Progenitor cell of endocrine pancreas (in vitro differentiated cells): ENCODE data around the gene CACNA2D4. TPM values are rescaled to one million over a fixed set of nuclear protein-coding genes. Genes with fewer than 3 reads are reported as not detected.

ENCODE experiments used
- DNase-seq: peaks from one replicate; pipeline ENCODE4 v3.0.0; 2021; ENCODE audit warnings: low spot score; ENCODE audit not compliant: unreplicated experiment
- H3K27ac Mint-ChIP-seq: 2 replicates; pipeline ENCODE4 v1.8.0; 2021; ENCODE audit warnings: mild to moderate bottlenecking, moderate library complexity, mixed read lengths
- H3K27me3 Mint-ChIP-seq: 2 replicates; pipeline ENCODE4 v1.8.0; 2021; ENCODE audit warnings: mixed read lengths
- H3K36me3 Mint-ChIP-seq: 2 replicates; pipeline ENCODE4 v1.8.0; 2022; ENCODE audit warnings: mixed read lengths; ENCODE audit not compliant: insufficient read depth
- H3K4me1 Mint-ChIP-seq: 2 replicates; pipeline ENCODE4 v1.8.0; 2021; ENCODE audit warnings: low read depth, mixed read lengths
- H3K4me3 Mint-ChIP-seq: 2 replicates; pipeline ENCODE4 v1.8.0; 2021; ENCODE audit warnings: low read depth, mild to moderate bottlenecking, moderate library complexity, mixed read lengths
- H3K9me3 Mint-ChIP-seq: 2 replicates; pipeline ENCODE4 v1.8.0; 2021; ENCODE audit warnings: low read depth, mixed read lengths
- total RNA-seq: library from RNA; stranded (reverse); gene quantifications from 2 replicates; pipeline ENCODE4 v1.2.1, GENCODE V29; 2021
- TF ChIP-seq, protein P1 (sequence below): fragments of 200-600 bp; sonication (generic); IDR thresholded peaks from one replicate; pipeline ENCODE4 v1.5.0; 2021; ENCODE audit warnings: antibody characterized with exemption, mild to moderate bottlenecking; ENCODE audit not compliant: unreplicated experiment

Gene CACNA2D4
- total RNA-seq, 1 donor from 2014 or later: 0.34 TPM

DNA sequence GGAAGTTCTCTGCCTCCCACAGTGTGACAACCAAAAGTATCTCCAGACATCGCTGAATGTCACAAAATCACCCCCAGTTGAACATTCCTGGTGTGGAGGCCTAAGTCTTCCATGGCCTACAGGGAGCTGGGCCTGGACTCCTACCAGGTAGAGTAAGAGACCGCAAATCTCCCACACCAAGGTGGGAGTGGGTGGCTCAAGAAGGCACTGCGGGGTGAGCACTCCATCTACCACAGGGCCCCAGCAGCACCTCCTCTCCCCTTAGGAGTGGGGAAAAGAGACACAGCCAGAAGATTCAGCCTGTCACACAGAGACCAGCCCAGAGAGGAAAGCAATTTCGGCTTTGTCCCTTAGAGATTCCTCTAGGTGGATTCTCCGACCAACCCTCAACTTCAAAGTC, 72.6 kb downstream of the CACNA2D4 start:
- Mint-ChIP-seq H3K36me3 (no peaks in the 10 kb centered on the region), H3K27ac (no peak overlapping the region), H3K9me3 (no peaks in the 10 kb centered on the region), H3K27me3 (peaks cover 36% of the 10 kb centered on the region), H3K4me3 (no peak overlapping the region), H3K4me1 (no peaks in the 10 kb centered on the region)
- TF ChIP-seq, protein P1, sequence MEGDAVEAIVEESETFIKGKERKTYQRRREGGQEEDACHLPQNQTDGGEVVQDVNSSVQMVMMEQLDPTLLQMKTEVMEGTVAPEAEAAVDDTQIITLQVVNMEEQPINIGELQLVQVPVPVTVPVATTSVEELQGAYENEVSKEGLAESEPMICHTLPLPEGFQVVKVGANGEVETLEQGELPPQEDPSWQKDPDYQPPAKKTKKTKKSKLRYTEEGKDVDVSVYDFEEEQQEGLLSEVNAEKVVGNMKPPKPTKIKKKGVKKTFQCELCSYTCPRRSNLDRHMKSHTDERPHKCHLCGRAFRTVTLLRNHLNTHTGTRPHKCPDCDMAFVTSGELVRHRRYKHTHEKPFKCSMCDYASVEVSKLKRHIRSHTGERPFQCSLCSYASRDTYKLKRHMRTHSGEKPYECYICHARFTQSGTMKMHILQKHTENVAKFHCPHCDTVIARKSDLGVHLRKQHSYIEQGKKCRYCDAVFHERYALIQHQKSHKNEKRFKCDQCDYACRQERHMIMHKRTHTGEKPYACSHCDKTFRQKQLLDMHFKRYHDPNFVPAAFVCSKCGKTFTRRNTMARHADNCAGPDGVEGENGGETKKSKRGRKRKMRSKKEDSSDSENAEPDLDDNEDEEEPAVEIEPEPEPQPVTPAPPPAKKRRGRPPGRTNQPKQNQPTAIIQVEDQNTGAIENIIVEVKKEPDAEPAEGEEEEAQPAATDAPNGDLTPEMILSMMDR: no peak
- DNase-seq: no peak

DNA sequence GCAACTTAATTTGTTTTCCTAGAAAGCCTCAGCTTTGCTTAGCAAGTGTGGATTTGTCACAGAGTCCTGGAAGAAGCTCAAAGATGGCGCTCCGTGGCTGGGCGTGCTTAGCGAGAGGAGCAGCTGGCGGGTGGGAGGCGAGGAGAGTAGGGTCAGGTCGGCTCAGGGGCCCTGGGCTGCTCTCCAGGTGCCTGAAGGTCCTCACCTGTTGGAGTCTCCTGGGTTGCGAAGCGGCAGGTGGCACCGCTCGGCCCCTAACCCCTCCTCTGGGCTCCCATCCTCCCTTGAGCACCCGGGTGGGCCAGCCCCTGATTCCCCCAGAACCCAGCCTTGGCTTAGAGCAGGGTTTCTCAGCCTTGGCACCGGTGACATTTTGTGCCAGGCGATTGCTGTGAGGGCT, 73.0 kb downstream of the CACNA2D4 start:
- Mint-ChIP-seq H3K27ac (no peak overlapping the region), H3K36me3 (no peaks in the 10 kb centered on the region), H3K4me1 (no peaks in the 10 kb centered on the region), H3K9me3 (no peaks in the 10 kb centered on the region), H3K27me3 (peaks cover 39% of the 10 kb centered on the region), H3K4me3 (no peak overlapping the region)
- TF ChIP-seq, protein P1: no peak
- no peak for DNase-seq

DNA sequence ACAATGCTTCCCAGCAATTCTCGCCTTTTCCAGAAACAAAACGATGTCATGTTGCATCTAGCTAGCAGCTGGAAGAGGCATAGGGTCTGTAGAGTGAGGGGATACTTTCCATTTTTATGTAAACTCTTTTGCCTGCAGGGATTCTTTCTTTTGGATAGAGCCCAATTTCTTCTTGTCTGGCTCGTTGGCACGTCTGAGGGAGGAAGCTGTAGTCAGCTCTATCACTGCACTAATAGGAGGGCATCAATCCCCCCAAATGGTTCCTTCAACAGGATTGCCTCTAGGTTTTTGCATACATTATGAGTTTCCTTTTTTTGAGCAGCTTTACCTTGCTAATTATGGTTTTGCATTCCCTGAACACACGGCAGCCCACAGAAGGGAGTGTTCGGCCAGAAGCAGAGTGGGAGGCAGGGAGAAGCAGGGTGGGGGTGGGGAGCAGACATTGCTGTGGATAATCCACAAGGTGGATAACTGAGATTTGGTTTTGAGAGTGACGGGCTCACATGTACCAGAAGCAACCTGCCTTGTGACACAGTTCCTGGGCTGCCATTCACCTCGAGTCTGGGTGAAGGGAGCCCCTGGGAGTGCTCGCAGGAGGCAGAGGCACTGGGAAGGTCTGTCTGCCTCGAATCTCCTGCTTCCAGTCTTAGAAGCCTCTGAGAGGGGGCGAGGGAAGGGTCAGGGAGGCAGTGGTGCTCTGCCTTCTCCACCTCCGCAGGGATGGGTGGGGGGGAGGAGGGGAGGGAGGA, 73.6 kb downstream of the CACNA2D4 start:
- Mint-ChIP-seq H3K27me3 (peaks cover 40% of the 10 kb centered on the region), H3K4me1 (peaks cover 2% of the 10 kb centered on the region), H3K4me3 (no peak overlapping the region), H3K9me3 (no peaks in the 10 kb centered on the region), H3K27ac (peak overlapping the region; percentile 35), H3K36me3 (no peaks in the 10 kb centered on the region)
- DNase-seq: no peak
- TF ChIP-seq, protein P1: no peak

DNA sequence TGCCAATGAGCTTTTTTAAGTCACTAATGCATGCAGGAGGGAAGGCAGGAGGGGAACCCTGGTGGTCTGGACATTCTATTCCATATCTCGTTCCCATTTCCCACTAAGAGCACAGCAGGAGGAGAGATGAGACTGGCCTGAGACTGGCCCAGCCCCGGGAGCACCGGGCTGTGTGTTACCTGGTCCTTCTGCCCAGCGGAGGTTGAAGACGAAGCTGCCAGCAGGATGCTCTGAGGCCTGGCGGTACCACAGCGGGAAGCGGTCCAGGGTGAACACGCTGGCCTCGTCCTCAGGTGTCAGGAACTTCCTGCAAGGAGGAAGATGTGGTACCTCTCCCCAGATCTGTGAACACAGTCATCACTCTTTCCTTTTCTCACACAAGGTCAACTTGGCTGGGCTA, 74.2 kb downstream of the CACNA2D4 start:
- TF ChIP-seq, protein P1: no peak
- no peak for DNase-seq
- H3K27me3 Mint-ChIP-seq: peaks cover 40% of the 10 kb centered on the region
- no peaks in the 10 kb centered on the region for H3K36me3 Mint-ChIP-seq
- H3K4me3 Mint-ChIP-seq: no peak overlapping the region
- H3K27ac Mint-ChIP-seq: no peak overlapping the region
- no peaks in the 10 kb centered on the region for H3K9me3 Mint-ChIP-seq
- H3K4me1 Mint-ChIP-seq: peaks cover 2% of the 10 kb centered on the region

DNA sequence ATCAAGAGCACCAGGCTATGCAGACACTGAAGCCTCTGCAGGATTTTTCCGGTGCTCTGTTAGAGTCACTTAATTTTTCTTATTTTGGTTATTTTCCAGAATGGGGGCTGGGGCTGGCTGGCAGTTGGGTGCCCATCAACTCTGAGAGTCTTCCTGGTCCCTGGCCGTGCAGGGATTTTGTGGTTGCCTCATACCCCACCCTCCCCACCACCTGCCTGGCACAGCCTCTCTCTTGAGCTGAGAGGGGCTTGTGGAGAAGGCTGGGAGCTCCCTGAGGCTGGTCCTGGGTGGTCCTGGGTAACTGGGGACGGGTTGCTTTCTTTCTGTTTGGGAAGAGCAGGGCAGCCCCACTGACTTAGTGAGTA, 74.8 kb downstream of the CACNA2D4 start:
- no peaks in the 10 kb centered on the region for H3K36me3 Mint-ChIP-seq
- TF ChIP-seq, protein P1: no peak
- H3K4me3 Mint-ChIP-seq: no peak overlapping the region
- H3K9me3 Mint-ChIP-seq: no peaks in the 10 kb centered on the region
- no peak overlapping the region for H3K27ac Mint-ChIP-seq
- DNase-seq: no peak
- peaks cover 2% of the 10 kb centered on the region for H3K4me1 Mint-ChIP-seq
- H3K27me3 Mint-ChIP-seq: peaks cover 40% of the 10 kb centered on the region
